ENCODE measurements around the gene KPNA4. TPM values are rescaled to one million over a fixed set of nuclear protein-coding genes. Genes with fewer than 3 reads are reported as not detected.

The KPNA4 gene
- total RNA-seq, 1 experiment from 2014 or later = 127 TPM

DNA sequence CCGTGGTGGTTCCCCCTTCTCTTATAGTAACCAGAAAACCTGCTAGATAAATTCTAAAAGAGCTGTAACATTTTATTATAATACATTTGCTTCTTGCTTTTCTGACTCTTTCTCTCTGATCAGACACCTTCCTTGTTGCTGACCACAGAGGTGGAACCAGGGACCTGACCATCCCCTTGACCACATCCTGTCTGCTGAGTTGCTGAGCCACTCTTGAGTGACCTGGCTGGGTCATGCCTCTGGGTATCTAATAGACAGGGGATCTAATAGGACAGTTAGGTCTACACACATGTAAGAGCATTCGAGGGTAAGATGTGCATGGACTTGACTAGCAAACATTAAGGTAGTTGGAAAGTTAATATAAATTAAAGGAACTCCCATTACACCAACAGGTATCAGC is 93.0 kb downstream of the KPNA4 start:
- no peaks in the 10 kb centered on the region for H3K36me3 Mint-ChIP-seq (ENCODE audit: insufficient read depth, unreplicated experiment)
- H3K4me1 Mint-ChIP-seq (ENCODE audit: insufficient read depth, unreplicated experiment) = no peaks in the 10 kb centered on the region
- ChIA-PET POLR2A (interaction anchor here (1.0 to 1.4 kb wide), 2 partner anchors 23 to 28 kb away, joined by 5 to 8 read pairs; partner anchors contain the start of gene TRIM59), CTCF (interaction anchor here (0.8 to 1.3 kb wide), 2 partner anchors 11 to 310 kb away, joined by 3 read pairs; no protein-coding TSS in a partner anchor)
- H3K9me3 Mint-ChIP-seq (ENCODE audit: unreplicated experiment) = peaks cover 15% of the 10 kb centered on the region
- TF ChIP-seq, protein P1, sequence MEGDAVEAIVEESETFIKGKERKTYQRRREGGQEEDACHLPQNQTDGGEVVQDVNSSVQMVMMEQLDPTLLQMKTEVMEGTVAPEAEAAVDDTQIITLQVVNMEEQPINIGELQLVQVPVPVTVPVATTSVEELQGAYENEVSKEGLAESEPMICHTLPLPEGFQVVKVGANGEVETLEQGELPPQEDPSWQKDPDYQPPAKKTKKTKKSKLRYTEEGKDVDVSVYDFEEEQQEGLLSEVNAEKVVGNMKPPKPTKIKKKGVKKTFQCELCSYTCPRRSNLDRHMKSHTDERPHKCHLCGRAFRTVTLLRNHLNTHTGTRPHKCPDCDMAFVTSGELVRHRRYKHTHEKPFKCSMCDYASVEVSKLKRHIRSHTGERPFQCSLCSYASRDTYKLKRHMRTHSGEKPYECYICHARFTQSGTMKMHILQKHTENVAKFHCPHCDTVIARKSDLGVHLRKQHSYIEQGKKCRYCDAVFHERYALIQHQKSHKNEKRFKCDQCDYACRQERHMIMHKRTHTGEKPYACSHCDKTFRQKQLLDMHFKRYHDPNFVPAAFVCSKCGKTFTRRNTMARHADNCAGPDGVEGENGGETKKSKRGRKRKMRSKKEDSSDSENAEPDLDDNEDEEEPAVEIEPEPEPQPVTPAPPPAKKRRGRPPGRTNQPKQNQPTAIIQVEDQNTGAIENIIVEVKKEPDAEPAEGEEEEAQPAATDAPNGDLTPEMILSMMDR (IDR thresholded peaks at IDR 0.05; ENCODE audit: unreplicated experiment) = no peak
- H3K4me3 Mint-ChIP-seq (ENCODE audit: unreplicated experiment) = no peak overlapping the region
- BruUV-seq (replicated peaks) = no TSS peak
- DNase-seq (ENCODE audit: unreplicated experiment) = no peak
- H3K27ac Mint-ChIP-seq (ENCODE audit: low read depth, unreplicated experiment) = no peak overlapping the region
- intact Hi-C loops (cut with micrococcal nuclease) = no loop called here
- H3K27me3 Mint-ChIP-seq (ENCODE audit: insufficient read depth, unreplicated experiment) = no peaks in the 10 kb centered on the region

DNA sequence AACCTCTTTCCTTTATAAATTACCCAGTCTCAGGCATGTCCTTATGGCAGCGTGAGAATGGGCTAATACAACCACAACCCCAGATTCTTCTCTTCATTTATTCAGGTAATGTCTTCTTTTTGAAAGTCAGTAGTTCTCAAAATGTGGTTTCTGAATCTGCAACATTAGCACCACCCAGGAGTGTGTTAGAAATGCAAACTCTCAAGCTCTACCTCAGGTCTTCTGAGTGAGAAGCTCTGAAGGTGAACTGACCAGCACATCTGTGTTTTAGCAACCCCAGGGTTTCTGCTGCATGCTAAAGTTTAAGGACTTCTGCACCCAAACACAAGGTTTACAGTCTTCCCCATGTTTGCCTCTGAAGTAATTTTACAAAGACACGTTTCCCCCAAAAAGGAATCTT is 93.5 kb downstream of the KPNA4 start:
- Mint-ChIP-seq H3K27ac (ENCODE audit: low read depth, unreplicated experiment) (no peak overlapping the region), H3K36me3 (ENCODE audit: insufficient read depth, unreplicated experiment) (no peaks in the 10 kb centered on the region), H3K4me1 (ENCODE audit: insufficient read depth, unreplicated experiment) (no peaks in the 10 kb centered on the region), H3K27me3 (ENCODE audit: insufficient read depth, unreplicated experiment) (no peaks in the 10 kb centered on the region), H3K9me3 (ENCODE audit: unreplicated experiment) (peaks cover 15% of the 10 kb centered on the region), H3K4me3 (ENCODE audit: unreplicated experiment) (no peak overlapping the region)
- intact Hi-C loops (cut with micrococcal nuclease) = no loop called here
- TF ChIP-seq, protein P1 (IDR thresholded peaks at IDR 0.05; ENCODE audit: unreplicated experiment) = no peak
- POLR2A ChIA-PET = interaction anchor here (1.0 kb wide), 1 partner anchor 23 kb away, joined by 5 read pairs; the partner anchor contains the start of gene TRIM59
- DNase-seq (ENCODE audit: unreplicated experiment) = no peak
- CTCF ChIA-PET = interaction anchor here (0.8 to 1.3 kb wide), 2 partner anchors 11 to 309 kb away, joined by 3 read pairs; no protein-coding TSS in a partner anchor
- BruUV-seq (replicated peaks) = no TSS peak

DNA sequence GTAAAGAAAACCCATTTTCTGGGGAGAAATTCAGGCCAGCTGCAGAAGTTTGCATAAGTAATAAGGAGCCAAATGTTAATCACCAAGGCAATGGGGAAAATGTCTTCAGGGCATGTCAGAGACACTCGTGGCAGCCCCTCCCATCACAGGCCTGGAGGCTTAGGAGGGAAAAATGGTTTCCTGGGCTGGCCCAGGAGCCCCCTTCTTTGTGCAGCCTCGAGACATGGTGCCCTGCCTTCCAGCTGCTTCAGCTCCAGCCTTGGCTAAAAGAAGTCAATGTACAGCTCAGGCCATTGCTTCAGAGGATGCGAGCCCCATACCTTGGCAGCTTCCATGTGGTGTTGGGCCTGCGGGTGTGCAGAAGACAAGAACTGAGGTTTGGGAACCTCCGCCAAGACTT is 95.2 kb downstream of the KPNA4 start:
- BruUV-seq (replicated peaks) = no TSS peak
- Mint-ChIP-seq H3K4me3 (ENCODE audit: unreplicated experiment) (no peak overlapping the region), H3K9me3 (ENCODE audit: unreplicated experiment) (peaks cover 15% of the 10 kb centered on the region), H3K27me3 (ENCODE audit: insufficient read depth, unreplicated experiment) (no peaks in the 10 kb centered on the region), H3K27ac (ENCODE audit: low read depth, unreplicated experiment) (no peak overlapping the region), H3K4me1 (ENCODE audit: insufficient read depth, unreplicated experiment) (no peaks in the 10 kb centered on the region), H3K36me3 (ENCODE audit: insufficient read depth, unreplicated experiment) (no peaks in the 10 kb centered on the region)
- TF ChIP-seq, protein P1 (IDR thresholded peaks at IDR 0.05; ENCODE audit: unreplicated experiment) = no peak
- POLR2A ChIA-PET = interaction anchor here (0.7 kb wide), 1 partner anchor 53 kb away, joined by 3 read pairs; no protein-coding TSS in a partner anchor
- CTCF ChIA-PET = interaction anchor here (1.1 kb wide), 1 partner anchor 14 kb away, joined by 3 read pairs; no protein-coding TSS in a partner anchor
- DNase-seq (ENCODE audit: unreplicated experiment) = no peak
- intact Hi-C loops (cut with micrococcal nuclease) = no loop called here

DNA sequence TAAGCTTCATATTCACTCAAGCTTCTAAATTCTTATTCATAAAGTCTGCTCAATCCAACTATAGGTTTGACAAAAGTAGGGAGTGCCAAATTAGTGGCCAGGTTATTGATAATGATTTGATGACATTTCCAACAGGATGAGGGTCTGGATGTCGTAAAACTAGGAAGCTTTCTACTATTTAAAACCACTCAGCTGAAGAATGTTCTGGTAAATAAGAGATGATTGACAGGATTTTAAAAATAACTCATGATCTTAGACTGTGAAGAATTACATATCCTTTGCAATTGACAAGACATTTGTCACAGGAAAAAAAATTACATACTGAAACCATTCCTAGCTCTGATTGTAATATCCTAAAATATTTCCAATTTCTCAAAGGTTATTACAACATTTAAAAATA is 100.4 kb downstream of the KPNA4 start:
- Mint-ChIP-seq H3K27me3 (ENCODE audit: insufficient read depth, unreplicated experiment) (no peaks in the 10 kb centered on the region), H3K36me3 (ENCODE audit: insufficient read depth, unreplicated experiment) (no peaks in the 10 kb centered on the region), H3K4me3 (ENCODE audit: unreplicated experiment) (no peak overlapping the region), H3K9me3 (ENCODE audit: unreplicated experiment) (peaks cover 14% of the 10 kb centered on the region), H3K27ac (ENCODE audit: low read depth, unreplicated experiment) (no peak overlapping the region), H3K4me1 (ENCODE audit: insufficient read depth, unreplicated experiment) (no peaks in the 10 kb centered on the region)
- BruUV-seq (replicated peaks) = no TSS peak
- intact Hi-C loops (cut with micrococcal nuclease) = no loop called here
- CTCF ChIA-PET = interaction anchor here (1.1 to 1.5 kb wide), 3 partner anchors 10 to 16 kb away, joined by 3 to 4 read pairs (median 3); no protein-coding TSS in a partner anchor
- POLR2A ChIA-PET = interaction anchor here (0.6 to 2.4 kb wide), 3 partner anchors 10 to 15 kb away, joined by 3 to 15 read pairs (median 4); partner anchors contain the start of gene TRIM59
- TF ChIP-seq, protein P1 (IDR thresholded peaks at IDR 0.05; ENCODE audit: unreplicated experiment) = no peak
- DNase-seq (ENCODE audit: unreplicated experiment) = no peak

Measured in MCF 10A (cell line).